HG02884 (cell line): ENCODE data around the gene RAB3GAP1.
"Not testable (repeated sequence)": the region's sequence is repeated elsewhere in the genome, so short reads cannot be mapped to it uniquely, and the experiment has no call there.

Experiments
- ATAC-seq: cut with Tn5 transposase; IDR thresholded peaks from one replicate; pipeline ENCODE4 v1.9.1; 2021; ENCODE audit warnings: mild to moderate bottlenecking, moderate library complexity; ENCODE audit not compliant: unreplicated experiment

Gene RAB3GAP1

GRCh38 chr2:135099802-135100483 is 47.9 kb downstream of the RAB3GAP1 start:
- ATAC-seq, result no peak

- no peak for ATAC-seq
These were observed 51.8 kb downstream of the RAB3GAP1 start for GRCh38 chr2:135103843-135104242.

- ATAC-seq, result not testable (repeated sequence)
These were observed 53.6 kb downstream of the RAB3GAP1 start for GRCh38 chr2:135105513-135106316.

GRCh38 chr2:135113322-135113721 is 61.2 kb downstream of the RAB3GAP1 start:
- ATAC-seq, result no peak

- no peak for ATAC-seq
These were observed 67.5 kb downstream of the RAB3GAP1 start for GRCh38 chr2:135119582-135119981.

- no peak for ATAC-seq
These were observed 69.0 kb downstream of the RAB3GAP1 start for GRCh38 chr2:135121016-135121657.

GRCh38 chr2:135121658-135122039 is 69.6 kb downstream of the RAB3GAP1 start:
- ATAC-seq, result not testable (repeated sequence)

GRCh38 chr2:135124924-135125886 is 73.1 kb downstream of the RAB3GAP1 start:
- no peak for ATAC-seq

GRCh38 chr2:135125940-135126339 is 73.8 kb downstream of the RAB3GAP1 start:
- ATAC-seq, result no peak

GRCh38 chr2:135130751-135131150 is 78.7 kb downstream of the RAB3GAP1 start:
- ATAC-seq, result no peak

- ATAC-seq, result no peak
These were observed 80.2 kb downstream of the RAB3GAP1 start for GRCh38 chr2:135132314-135132713.

- ATAC-seq, result no peak
These were observed 88.5 kb downstream of the RAB3GAP1 start for GRCh38 chr2:135140606-135141005.

GRCh38 chr2:135142323-135142722 is 90.2 kb downstream of the RAB3GAP1 start:
- ATAC-seq, result no peak

- ATAC-seq, result no peak
These were observed 92.3 kb downstream of the RAB3GAP1 start for GRCh38 chr2:135144343-135144742.

GRCh38 chr2:135149251-135149650 is 97.2 kb downstream of the RAB3GAP1 start:
- no peak for ATAC-seq

- ATAC-seq, result no peak
These were observed 98.6 kb downstream of the RAB3GAP1 start for GRCh38 chr2:135150725-135151124.

- ATAC-seq, result no peak
These were observed 99.5 kb downstream of the RAB3GAP1 start for GRCh38 chr2:135151615-135152014.

- ATAC-seq, result no peak
These were observed 100.3 kb downstream of the RAB3GAP1 start for GRCh38 chr2:135152361-135152760.

- no peak for ATAC-seq
These were observed 102.9 kb downstream of the RAB3GAP1 start for GRCh38 chr2:135154962-135155361.

GRCh38 chr2:135157856-135158255 is 105.8 kb downstream of the RAB3GAP1 start:
- ATAC-seq, result no peak

- no peak for ATAC-seq
These were observed 107.1 kb downstream of the RAB3GAP1 start for GRCh38 chr2:135159191-135159590.
